ENCODE results near the gene CELSR3.

The CELSR3 gene

DNA sequence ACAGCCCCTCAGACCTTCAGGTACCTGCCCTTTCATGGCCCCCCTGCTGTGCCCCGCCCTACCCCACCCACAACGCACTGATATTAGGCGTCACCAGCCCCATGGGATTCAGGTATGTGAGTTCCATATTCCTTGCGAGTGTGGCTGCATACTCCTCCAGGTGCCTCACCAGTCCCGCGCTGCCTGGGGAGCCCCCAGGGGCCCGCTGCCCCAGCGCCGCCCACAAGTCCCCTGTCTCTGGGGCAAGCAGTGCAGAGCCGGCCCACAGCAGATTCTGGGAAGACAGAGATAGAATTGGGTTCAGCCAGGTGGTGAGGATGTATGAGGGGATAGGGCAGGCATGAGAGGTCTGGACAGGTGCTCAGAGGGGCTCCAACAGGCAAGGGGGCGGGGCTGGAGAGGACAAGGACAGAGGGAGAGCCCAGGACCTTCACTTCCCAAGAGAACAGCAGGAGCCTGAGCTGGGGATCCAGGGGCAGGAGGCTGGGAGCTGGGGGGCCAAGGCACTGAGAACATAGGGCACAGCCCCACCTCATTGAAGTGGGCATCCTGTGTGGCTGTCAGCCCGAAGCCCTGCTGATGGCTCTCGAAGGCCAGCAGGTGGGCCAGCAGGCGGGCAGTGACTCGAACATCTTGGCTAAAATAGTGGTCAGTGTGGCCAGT lies 14.4 kb downstream of the CELSR3 start:
- Histone ChIP-seq H3K27me3 (ENCODE audit: insufficient read depth, poor library complexity, severe bottlenecking) (no peaks in the 10 kb centered on the region), H3K4me1 (ENCODE audit: insufficient read depth, poor library complexity, severe bottlenecking) (no peaks in the 10 kb centered on the region), H3K9me3 (ENCODE audit: severe bottlenecking) (no peaks in the 10 kb centered on the region), H3K27ac (ENCODE audit: poor library complexity, severe bottlenecking) (no peak overlapping the region), H3K36me3 (ENCODE audit: low read depth) (no peaks in the 10 kb centered on the region), H3K4me3 (ENCODE audit: severe bottlenecking) (no peak overlapping the region)
- TF ChIP-seq, protein P1, sequence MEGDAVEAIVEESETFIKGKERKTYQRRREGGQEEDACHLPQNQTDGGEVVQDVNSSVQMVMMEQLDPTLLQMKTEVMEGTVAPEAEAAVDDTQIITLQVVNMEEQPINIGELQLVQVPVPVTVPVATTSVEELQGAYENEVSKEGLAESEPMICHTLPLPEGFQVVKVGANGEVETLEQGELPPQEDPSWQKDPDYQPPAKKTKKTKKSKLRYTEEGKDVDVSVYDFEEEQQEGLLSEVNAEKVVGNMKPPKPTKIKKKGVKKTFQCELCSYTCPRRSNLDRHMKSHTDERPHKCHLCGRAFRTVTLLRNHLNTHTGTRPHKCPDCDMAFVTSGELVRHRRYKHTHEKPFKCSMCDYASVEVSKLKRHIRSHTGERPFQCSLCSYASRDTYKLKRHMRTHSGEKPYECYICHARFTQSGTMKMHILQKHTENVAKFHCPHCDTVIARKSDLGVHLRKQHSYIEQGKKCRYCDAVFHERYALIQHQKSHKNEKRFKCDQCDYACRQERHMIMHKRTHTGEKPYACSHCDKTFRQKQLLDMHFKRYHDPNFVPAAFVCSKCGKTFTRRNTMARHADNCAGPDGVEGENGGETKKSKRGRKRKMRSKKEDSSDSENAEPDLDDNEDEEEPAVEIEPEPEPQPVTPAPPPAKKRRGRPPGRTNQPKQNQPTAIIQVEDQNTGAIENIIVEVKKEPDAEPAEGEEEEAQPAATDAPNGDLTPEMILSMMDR (IDR thresholded peaks at IDR 0.05; ENCODE audit: poor library complexity, severe bottlenecking): no peak
- ATAC-seq (ENCODE audit: low read depth): no peak
- no peak for DNase-seq (ENCODE audit: low spot score)

DNA sequence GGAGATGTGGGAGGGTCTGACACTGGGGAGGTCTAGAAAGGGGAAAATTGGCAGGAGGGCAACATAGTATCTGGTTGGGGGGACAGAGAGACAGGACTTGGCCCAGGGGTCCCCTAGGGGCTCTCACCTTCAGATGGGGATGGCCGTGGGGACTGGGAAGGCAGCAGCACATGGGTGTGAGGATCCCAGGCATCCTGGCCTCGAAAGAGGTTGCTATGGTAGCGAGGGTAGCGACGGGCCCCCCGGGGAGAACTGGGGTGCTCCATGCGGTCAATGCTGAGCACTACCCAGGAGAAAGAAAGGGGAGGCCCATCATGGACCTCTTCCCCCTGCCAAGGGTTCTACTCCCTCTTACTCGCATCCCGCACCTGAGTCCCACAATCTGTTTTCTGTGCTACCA lies 15.0 kb downstream of the CELSR3 start:
- TF ChIP-seq, protein P1 (IDR thresholded peaks at IDR 0.05; ENCODE audit: poor library complexity, severe bottlenecking): no peak
- H3K9me3 ChIP-seq (ENCODE audit: severe bottlenecking): no peaks in the 10 kb centered on the region
- H3K27me3 ChIP-seq (ENCODE audit: insufficient read depth, poor library complexity, severe bottlenecking): no peaks in the 10 kb centered on the region
- DNase-seq (ENCODE audit: low spot score): no peak
- H3K27ac ChIP-seq (ENCODE audit: poor library complexity, severe bottlenecking): no peak overlapping the region
- H3K4me1 ChIP-seq (ENCODE audit: insufficient read depth, poor library complexity, severe bottlenecking): no peaks in the 10 kb centered on the region
- H3K36me3 ChIP-seq (ENCODE audit: low read depth): no peaks in the 10 kb centered on the region
- no peak overlapping the region for H3K4me3 ChIP-seq (ENCODE audit: severe bottlenecking)
- no peak for ATAC-seq (ENCODE audit: low read depth)

DNA sequence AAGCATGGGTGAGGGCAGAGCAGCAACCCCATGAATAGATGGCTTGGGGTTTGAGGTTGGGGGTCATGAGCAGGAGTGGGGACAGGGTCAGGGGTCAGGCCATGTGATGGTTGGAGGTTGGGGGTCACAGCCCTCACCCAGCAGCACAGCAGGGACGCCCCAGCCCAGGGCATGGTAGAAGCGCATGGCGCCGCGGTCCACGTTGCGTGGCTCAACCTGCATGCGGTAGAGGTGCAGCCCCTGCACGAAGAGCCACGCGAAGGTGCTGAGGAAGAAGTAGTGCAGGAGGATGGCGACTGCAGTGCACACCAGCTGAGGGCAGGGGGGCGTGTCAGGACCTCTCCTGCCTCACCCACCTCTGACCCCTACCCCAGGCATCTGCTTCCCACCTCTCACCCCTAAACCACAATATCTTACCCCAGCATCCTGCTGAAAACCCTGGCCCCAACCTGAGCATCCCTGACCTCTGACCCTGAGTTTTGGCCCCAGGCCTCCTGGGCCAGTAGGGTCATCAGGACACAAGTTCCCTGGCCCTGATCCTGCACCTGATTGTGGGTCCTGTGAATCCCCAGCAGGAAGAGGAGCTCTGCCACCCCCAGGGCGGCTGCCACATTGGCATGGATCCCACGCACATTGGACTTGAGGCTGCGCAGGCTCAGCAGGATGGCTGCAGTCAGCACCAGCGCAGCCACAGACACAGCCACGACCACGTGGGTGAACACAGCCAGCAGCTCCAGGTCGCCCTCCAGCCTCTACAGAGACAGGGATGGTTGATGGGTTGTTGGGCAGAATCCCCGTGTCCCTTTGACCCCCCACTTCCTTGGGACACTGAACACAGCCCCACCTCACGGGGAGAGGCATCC lies 17.6 kb downstream of the CELSR3 start:
- TF ChIP-seq, protein P1 (IDR thresholded peaks at IDR 0.05; ENCODE audit: poor library complexity, severe bottlenecking): no peak
- Histone ChIP-seq H3K27me3 (ENCODE audit: insufficient read depth, poor library complexity, severe bottlenecking) (no peaks in the 10 kb centered on the region), H3K36me3 (ENCODE audit: low read depth) (no peaks in the 10 kb centered on the region), H3K27ac (ENCODE audit: poor library complexity, severe bottlenecking) (no peak overlapping the region), H3K4me3 (ENCODE audit: severe bottlenecking) (no peak overlapping the region), H3K4me1 (ENCODE audit: insufficient read depth, poor library complexity, severe bottlenecking) (no peaks in the 10 kb centered on the region), H3K9me3 (ENCODE audit: severe bottlenecking) (no peaks in the 10 kb centered on the region)
- no peak for ATAC-seq (ENCODE audit: low read depth)
- no peak for DNase-seq (ENCODE audit: low spot score)

DNA sequence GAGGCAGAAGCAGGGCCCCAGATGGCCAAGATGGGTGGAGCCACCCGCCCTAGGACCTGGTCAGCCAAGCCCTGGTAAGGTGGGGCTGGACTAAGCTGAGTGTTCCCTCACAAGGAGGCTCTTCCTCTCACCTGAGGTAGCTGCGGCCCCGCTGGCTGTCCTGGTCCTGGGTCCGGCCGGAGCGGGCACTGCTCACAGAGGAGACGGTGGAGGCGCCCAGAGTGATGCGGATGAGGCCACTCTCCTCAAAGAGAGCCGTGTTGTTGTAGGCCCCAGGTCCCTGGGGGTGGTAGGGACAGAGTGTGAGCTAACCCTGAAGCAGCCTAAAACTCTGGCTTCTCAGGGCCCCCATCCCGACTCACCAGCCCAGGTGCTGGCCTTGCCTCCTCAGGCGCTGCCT lies 20.1 kb downstream of the CELSR3 start:
- Histone ChIP-seq H3K27me3 (ENCODE audit: insufficient read depth, poor library complexity, severe bottlenecking) (no peaks in the 10 kb centered on the region), H3K4me1 (ENCODE audit: insufficient read depth, poor library complexity, severe bottlenecking) (no peaks in the 10 kb centered on the region), H3K27ac (ENCODE audit: poor library complexity, severe bottlenecking) (no peak overlapping the region), H3K4me3 (ENCODE audit: severe bottlenecking) (no peak overlapping the region), H3K9me3 (ENCODE audit: severe bottlenecking) (no peaks in the 10 kb centered on the region), H3K36me3 (ENCODE audit: low read depth) (no peaks in the 10 kb centered on the region)
- no peak for DNase-seq (ENCODE audit: low spot score)
- TF ChIP-seq, protein P1 (IDR thresholded peaks at IDR 0.05; ENCODE audit: poor library complexity, severe bottlenecking): no peak
- ATAC-seq (ENCODE audit: low read depth): no peak

DNA sequence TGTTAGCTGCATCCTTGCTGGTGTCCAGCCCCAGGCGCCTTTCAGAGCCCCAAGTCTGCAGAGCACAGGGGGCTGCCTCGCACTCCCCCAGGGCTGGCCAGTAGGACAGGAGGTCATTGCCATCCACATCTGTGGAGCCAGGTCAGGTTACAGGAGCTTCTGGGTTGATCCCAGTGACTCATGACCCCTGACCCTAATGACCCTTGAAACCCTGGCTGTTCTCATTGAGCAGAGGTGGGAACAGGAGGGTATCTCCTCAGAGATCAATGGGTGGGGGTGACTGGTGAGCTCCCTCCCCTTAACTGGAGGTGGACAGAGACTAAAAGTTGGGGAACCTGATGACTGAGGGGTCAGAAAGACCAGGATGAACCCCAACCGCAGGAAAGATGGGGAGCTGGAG lies 21.3 kb downstream of the CELSR3 start:
- DNase-seq (ENCODE audit: low spot score) (no peak), ATAC-seq (ENCODE audit: low read depth) (no peak)

More for the DNA sequence above, 21.3 kb downstream of the CELSR3 start:
- Histone ChIP-seq H3K9me3 (ENCODE audit: severe bottlenecking) (no peaks in the 10 kb centered on the region), H3K36me3 (ENCODE audit: low read depth) (no peaks in the 10 kb centered on the region), H3K27me3 (ENCODE audit: insufficient read depth, poor library complexity, severe bottlenecking) (no peaks in the 10 kb centered on the region), H3K27ac (ENCODE audit: poor library complexity, severe bottlenecking) (no peak overlapping the region), H3K4me1 (ENCODE audit: insufficient read depth, poor library complexity, severe bottlenecking) (peaks cover under 1% of the 10 kb centered on the region), H3K4me3 (ENCODE audit: severe bottlenecking) (no peak overlapping the region)
- TF ChIP-seq, protein P1 (IDR thresholded peaks at IDR 0.05; ENCODE audit: poor library complexity, severe bottlenecking): no peak
